Adipose tissue (tissue), 3 donors: ENCODE results near the gene PAFAH2. TPM values are rescaled to one million over a fixed set of nuclear protein-coding genes. Genes with fewer than 3 reads are reported as not detected.
"Not testable (repeated sequence)": the region's sequence is repeated elsewhere in the genome, so short reads cannot be mapped to it uniquely, and the experiment has no call there.

Experiments used
- H3K27ac ChIP-seq: one replicate; pipeline ENCODE4 v1.5.1; 2013; ENCODE audit warnings: low read depth, low read length
- WGBS, 3 donors: extraction: QIAGEN DNeasy Blood & Tissue Kit; methylation state at CpG; one replicate each; pipeline ENCODE4 v1.1.7; 2013; 5-methylcytosine and 5-hydroxymethylcytosine counted together
- polyA plus RNA-seq, 3 donors: library from polyadenylated mRNA; stranded (reverse); fragments of 200-250 nt; gene quantifications; one replicate each; pipeline ENCODE4 v1.2.3, GENCODE V29; 2013
- donor health status: healthy with polysubstance abuse.
- donor health status: Bipolar disorder and iron deficiency.
- donor health status: healthy.

PAFAH2 gene
- polyA plus RNA-seq, 3 donors = 4.3 to 9.8 (median 4.9) TPM

- no peak overlapping the region for H3K27ac ChIP-seq
These were observed 42.3 kb downstream of the PAFAH2 start for GRCh38 chr1:25955553-25955952.

GRCh38 chr1:25954282-25954938 lies 43.5 kb downstream of the PAFAH2 start:
- H3K27ac ChIP-seq = no peak overlapping the region
- WGBS, 3 donors = 64 to 79% (median 67%) methylated on average over 10 of the region's 10 CpGs

- no peak overlapping the region for H3K27ac ChIP-seq
- 46 to 71% (median 54%) methylated on average over 4 of the region's 4 CpGs for WGBS, 3 donors
These were observed 44.9 kb downstream of the PAFAH2 start for GRCh38 chr1:25952841-25953401.

DNA sequence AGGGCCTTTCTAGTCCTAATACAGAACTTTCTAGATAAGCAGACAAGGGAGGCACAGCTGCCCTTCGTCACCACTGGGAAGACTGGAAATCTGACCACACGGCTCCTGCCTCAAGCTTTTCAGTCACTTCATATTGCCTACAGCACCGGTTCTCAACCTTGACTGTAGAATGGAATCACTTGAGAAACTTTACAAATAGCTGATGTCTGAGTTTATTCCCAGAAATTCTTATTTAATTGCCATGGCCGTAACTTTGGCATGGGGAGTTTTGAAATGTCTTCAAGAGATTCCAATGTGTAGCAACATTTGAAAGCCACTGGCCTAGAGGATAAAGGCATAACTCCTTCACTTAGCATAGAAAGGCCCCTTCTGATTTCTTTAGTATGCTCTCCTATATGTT lies 49.2 kb downstream of the PAFAH2 start:
- H3K27ac ChIP-seq = no peak overlapping the region
- 86 to 92% (median 89%) methylated on average over 4 of the region's 4 CpGs for WGBS, 3 donors

GRCh38 chr1:25947027-25947426 lies 50.8 kb downstream of the PAFAH2 start:
- H3K27ac ChIP-seq = no peak overlapping the region
- 82 to 96% (median 85%) methylated on average over 2 of the region's 2 CpGs for WGBS, 3 donors

- 84 to 93% (median 90%) methylated on average over 5 of the region's 5 CpGs for WGBS, 3 donors
These were observed 52.1 kb downstream of the PAFAH2 start for GRCh38 chr1:25945761-25946160.

DNA sequence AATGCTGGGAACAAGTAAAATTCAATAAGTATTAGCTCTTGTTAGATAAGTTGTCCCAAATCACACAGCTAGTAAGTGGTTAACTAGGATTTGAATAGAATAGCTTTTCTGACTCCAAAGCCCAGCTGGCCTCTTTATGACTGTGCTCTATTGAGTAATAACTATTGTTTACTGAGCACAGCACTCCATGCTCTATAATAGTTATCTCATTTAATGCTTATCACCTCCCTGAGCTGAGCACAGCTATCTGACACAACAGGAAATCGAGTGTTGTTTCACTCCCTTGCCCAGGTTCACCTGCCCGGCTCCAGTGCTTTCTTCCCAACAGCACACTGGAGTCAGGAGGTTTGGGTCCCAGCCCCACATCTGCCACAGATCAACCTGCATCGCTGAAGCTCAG lies 52.9 kb downstream of the PAFAH2 start:
- 73 to 84% (median 79%) methylated on average over 3 of the region's 3 CpGs for WGBS, 3 donors
- H3K27ac ChIP-seq = no peak overlapping the region

More at GRCh38 chr1:25945761-25946160, 52.1 kb downstream of the PAFAH2 start:
- H3K27ac ChIP-seq = no peak overlapping the region

GRCh38 chr1:25943511-25943910 lies 54.4 kb downstream of the PAFAH2 start:
- 73 to 78% (median 74%) methylated on average over 5 of the region's 5 CpGs for WGBS, 3 donors
- not testable (repeated sequence) for H3K27ac ChIP-seq

GRCh38 chr1:25936947-25937346 lies 60.9 kb downstream of the PAFAH2 start:
- H3K27ac ChIP-seq = no peak overlapping the region
- 78 to 85% (median 84%) methylated on average over 4 of the region's 4 CpGs for whole genome bisulfite sequencing, 3 donors

- H3K27ac ChIP-seq = no peak overlapping the region
- WGBS, 3 donors = 61 to 69% (median 63%) methylated on average over 13 of the region's 13 CpGs
These were observed 64.1 kb downstream of the PAFAH2 start for GRCh38 chr1:25933479-25934365.

GRCh38 chr1:25932811-25933400 lies 65.0 kb downstream of the PAFAH2 start:
- WGBS, 3 donors = 63 to 73% (median 69%) methylated on average over 12 of the region's 12 CpGs
- H3K27ac ChIP-seq = not testable (repeated sequence)

DNA sequence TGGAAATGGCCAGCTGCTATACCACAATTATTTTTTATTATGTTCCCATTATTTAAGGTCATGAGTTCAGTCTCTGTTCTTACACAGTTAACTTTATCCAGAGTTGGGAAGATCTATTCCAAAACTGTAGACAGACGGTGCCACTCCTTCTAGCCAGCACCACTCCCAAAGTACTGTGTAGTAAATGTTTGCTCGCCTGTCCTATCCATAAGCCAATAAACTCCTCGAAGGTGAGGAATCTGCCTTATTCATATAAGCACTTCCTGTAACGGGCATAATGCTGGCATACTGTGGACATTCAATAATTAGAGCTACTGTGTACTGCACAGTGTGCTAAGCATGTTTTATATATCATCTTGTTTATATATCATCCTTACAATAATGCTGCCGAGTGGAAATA lies 65.5 kb downstream of the PAFAH2 start:
- H3K27ac ChIP-seq = no peak overlapping the region
- WGBS, 3 donors = 73 to 81% (median 79%) methylated on average over 5 of the region's 5 CpGs

- WGBS, 3 donors = 74 to 86% (median 79%) methylated on average over 7 of the region's 7 CpGs
- H3K27ac ChIP-seq = no peak overlapping the region
These were observed 68.8 kb downstream of the PAFAH2 start for GRCh38 chr1:25929016-25929415.

DNA sequence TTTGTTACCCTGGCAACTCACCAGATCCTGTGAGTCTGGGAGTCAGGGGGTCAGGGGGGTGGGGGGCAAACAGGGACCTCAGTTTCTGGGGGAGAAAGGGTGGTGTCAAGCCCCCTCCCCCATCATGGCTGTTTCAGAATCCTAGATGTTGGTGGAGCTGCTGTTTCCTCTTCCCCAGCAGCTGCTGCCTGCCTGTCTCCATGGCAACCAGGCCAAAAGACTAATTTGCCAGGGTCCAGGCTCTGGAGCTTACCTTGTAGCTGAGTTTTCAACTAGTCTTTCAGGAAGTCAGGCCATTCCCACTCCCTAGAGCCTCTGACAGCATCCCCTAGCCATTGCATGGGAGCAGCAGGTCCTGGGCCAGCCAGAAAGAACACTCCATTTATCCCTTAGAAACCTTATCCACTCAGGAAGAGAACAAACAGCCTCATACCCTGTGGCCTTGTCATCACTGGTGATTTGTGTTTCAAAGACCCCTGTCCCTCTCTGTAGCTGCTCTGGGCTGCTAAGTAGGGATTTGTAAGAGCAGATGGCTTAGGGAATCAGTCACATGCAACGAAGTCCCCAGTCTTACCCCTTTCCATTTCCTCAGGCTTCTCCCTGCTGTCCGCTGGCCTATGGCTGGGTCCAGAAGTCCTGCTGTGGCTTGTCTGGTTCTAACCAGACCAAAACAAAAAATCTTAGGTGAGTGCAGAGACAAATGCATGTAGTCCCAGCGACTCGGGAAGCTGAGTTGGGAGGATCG lies 70.2 kb downstream of the PAFAH2 start:
- WGBS, 3 donors = 91 to 97% (median 94%) methylated on average over 5 of the region's 5 CpGs
- H3K27ac ChIP-seq = no peak overlapping the region

- 58 to 70% (median 68%) methylated on average over 13 of the region's 13 CpGs for WGBS, 3 donors
- H3K27ac ChIP-seq = no peak overlapping the region
These were observed 70.9 kb downstream of the PAFAH2 start for GRCh38 chr1:25926731-25927496.

DNA sequence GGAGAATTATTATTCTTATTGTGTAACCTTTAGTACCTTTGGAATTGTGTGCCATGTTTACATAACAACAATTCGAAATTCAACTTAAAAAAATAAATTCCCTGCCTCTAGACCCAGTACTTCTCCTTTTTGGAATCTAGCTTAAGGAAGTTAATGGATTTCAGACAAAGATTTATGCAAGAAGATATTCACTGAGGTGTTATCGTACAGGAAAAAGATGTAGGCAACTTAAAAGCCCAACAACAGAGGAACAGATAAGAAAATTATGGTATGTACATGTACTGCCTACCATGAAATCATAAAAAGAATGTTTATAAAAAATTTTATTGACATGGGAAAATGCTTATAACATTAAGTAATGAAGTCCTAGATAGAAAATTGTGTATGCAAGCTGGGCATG lies 73.4 kb downstream of the PAFAH2 start:
- 48 to 81% (median 59%) methylated on average over 2 of the region's 2 CpGs for WGBS, 3 donors

GRCh38 chr1:25922971-25923552 lies 74.8 kb downstream of the PAFAH2 start:
- WGBS, 3 donors = 1% methylated on average over 32 of the region's 32 CpGs

More for the DNA sequence above, 73.4 kb downstream of the PAFAH2 start:
- H3K27ac ChIP-seq = no peak overlapping the region

More at GRCh38 chr1:25922971-25923552, 74.8 kb downstream of the PAFAH2 start:
- H3K27ac ChIP-seq = no peak overlapping the region
